ENCODE measurements around the gene ZNF892. TPM values are rescaled to one million over a fixed set of nuclear protein-coding genes. Genes with fewer than 3 reads are reported as not detected.

The ZNF892 gene
- total and polyA plus RNA-seq, 2 of the 13 experiments (the other 11 are each of a cell fraction or from before 2014, with no cell fraction given): not detected

DNA sequence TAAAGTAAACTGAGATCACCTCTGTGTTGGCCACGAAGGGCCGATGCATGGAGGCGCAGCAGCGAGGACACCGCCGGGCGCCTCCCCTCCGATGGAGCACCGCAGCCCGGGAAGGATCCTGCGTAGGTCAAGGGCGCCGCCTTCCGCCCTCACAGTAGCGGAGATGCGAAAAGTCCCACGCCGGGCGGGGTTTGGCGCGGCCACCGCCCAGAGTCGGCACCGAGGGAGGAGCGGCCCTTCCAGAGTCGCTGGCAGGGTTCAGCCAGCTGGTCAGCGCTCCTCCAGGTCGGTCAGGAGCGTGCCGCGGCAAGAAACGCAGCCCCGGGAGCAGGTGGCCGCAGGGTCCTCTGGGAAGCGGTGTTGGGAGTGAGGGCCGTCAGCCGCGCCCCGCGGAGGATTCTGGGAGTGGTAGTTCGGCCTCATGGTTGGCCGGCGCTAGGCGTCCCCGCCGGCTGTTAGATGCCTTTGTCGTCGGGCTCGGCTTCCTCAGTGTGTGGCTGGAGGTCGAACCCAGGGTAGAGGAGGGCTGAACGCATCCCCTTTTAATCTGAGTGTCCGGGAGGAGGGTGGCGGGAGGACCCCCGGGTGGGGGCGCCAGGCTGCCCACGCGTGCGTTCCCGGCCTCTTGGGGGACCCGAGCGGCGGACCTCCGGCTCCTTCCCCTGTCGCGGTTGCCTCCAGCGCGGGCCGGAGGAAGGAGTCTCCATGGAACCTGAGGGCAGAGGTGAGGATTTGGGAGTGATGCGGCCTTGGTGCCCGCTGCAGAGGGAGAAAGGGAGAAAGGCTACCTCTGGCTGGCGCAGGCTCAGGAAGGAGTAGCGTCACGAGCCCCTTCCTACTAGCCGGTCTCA is at the start of gene ZNF892 (continued):
- no peak for TF ChIP-seq ZNF770 (CRISPR knock-in tag; IDR thresholded peaks at IDR 0.05)
- peak; percentile 58 for TF ChIP-seq AGO1 (IDR thresholded peaks at IDR 0.05; ENCODE audit: low read depth, low read length, poor library complexity, severe bottlenecking)
- no peak for TF ChIP-seq MIXL1 (CRISPR knock-in tag; IDR thresholded peaks at IDR 0.05)
- TF ChIP-seq, protein P1, sequence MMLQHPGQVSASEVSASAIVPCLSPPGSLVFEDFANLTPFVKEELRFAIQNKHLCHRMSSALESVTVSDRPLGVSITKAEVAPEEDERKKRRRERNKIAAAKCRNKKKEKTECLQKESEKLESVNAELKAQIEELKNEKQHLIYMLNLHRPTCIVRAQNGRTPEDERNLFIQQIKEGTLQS (CRISPR knock-in tag; IDR thresholded peaks at IDR 0.05): no peak
- peak; percentile 65; the same call in 1 of the 2 replicates for TF ChIP-seq ZNF232 (CRISPR knock-in tag; IDR thresholded peaks at IDR 0.05; ENCODE audit: borderline replicate concordance)
- TF ChIP-seq HOXD1 (CRISPR knock-in tag; IDR thresholded peaks at IDR 0.05): no peak
- TF ChIP-seq IRF1 (CRISPR knock-in tag; IDR thresholded peaks at IDR 0.05; ENCODE audit: low read depth): no peak
- TF ChIP-seq, protein P2, sequence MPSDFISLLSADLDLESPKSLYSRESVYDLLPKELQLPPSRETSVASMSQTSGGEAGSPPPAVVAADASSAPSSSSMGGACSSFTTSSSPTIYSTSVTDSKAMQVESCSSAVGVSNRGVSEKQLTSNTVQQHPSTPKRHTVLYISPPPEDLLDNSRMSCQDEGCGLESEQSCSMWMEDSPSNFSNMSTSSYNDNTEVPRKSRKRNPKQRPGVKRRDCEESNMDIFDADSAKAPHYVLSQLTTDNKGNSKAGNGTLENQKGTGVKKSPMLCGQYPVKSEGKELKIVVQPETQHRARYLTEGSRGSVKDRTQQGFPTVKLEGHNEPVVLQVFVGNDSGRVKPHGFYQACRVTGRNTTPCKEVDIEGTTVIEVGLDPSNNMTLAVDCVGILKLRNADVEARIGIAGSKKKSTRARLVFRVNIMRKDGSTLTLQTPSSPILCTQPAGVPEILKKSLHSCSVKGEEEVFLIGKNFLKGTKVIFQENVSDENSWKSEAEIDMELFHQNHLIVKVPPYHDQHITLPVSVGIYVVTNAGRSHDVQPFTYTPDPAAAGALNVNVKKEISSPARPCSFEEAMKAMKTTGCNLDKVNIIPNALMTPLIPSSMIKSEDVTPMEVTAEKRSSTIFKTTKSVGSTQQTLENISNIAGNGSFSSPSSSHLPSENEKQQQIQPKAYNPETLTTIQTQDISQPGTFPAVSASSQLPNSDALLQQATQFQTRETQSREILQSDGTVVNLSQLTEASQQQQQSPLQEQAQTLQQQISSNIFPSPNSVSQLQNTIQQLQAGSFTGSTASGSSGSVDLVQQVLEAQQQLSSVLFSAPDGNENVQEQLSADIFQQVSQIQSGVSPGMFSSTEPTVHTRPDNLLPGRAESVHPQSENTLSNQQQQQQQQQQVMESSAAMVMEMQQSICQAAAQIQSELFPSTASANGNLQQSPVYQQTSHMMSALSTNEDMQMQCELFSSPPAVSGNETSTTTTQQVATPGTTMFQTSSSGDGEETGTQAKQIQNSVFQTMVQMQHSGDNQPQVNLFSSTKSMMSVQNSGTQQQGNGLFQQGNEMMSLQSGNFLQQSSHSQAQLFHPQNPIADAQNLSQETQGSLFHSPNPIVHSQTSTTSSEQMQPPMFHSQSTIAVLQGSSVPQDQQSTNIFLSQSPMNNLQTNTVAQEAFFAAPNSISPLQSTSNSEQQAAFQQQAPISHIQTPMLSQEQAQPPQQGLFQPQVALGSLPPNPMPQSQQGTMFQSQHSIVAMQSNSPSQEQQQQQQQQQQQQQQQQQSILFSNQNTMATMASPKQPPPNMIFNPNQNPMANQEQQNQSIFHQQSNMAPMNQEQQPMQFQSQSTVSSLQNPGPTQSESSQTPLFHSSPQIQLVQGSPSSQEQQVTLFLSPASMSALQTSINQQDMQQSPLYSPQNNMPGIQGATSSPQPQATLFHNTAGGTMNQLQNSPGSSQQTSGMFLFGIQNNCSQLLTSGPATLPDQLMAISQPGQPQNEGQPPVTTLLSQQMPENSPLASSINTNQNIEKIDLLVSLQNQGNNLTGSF (CRISPR knock-in tag; IDR thresholded peaks at IDR 0.05): peak; percentile 73; the same call in 1 of the 2 replicates
- TF ChIP-seq, protein P3, sequence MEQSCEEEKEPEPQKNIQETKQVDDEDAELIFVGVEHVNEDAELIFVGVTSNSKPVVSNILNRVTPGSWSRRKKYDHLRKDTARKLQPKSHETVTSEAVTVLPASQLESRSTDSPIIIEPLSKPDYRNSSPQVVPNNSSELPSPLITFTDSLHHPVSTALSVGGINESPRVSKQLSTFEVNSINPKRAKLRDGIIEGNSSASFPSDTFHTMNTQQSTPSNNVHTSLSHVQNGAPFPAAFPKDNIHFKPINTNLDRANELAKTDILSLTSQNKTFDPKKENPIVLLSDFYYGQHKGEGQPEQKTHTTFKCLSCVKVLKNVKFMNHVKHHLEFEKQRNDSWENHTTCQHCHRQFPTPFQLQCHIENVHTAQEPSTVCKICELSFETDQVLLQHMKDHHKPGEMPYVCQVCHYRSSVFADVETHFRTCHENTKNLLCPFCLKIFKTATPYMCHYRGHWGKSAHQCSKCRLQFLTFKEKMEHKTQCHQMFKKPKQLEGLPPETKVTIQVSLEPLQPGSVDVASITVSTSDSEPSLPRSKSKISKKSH (CRISPR knock-in tag; IDR thresholded peaks at IDR 0.05; ENCODE audit: borderline replicate concordance): peak; percentile 81
- TF ChIP-seq ZNF816 (CRISPR knock-in tag; IDR thresholded peaks at IDR 0.05; ENCODE audit: borderline replicate concordance): 0 out of 2 replicates have a peak, but pooled peaks have one; percentile 61
- peak; percentile 23; the same call in 1 of the 2 replicates for TF ChIP-seq HNF4A (CRISPR knock-in tag; IDR thresholded peaks at IDR 0.05)
- TF ChIP-seq ZNF282 (IDR thresholded peaks at IDR 0.05; ENCODE audit: partially characterized antibody): no peak
- peak; percentile 52; the same call in 1 of the 2 replicates for TF ChIP-seq MEIS2 (CRISPR knock-in tag; IDR thresholded peaks at IDR 0.05)
- TF ChIP-seq ZNF335 (CRISPR knock-in tag; IDR thresholded peaks at IDR 0.05): 0 out of 2 replicates have a peak, but pooled peaks have one; percentile 38
- TF ChIP-seq MYC (CRISPR knock-in tag; IDR thresholded peaks at IDR 0.05; ENCODE audit: borderline replicate concordance): peak; percentile 63
- no peak for TF ChIP-seq ZSCAN5A (CRISPR knock-in tag; IDR thresholded peaks at IDR 0.05; ENCODE audit: borderline replicate concordance)
